HG02970 (cell line): ENCODE measurements around the gene CNPY1.

Experiments used
- ATAC-seq: cut with Tn5 transposase; IDR thresholded peaks from one replicate; pipeline ENCODE4 v1.9.1; 2021; ENCODE audit warnings: mild to moderate bottlenecking, moderate library complexity, moderate number of reproducible peaks; ENCODE audit not compliant: unreplicated experiment, low FRiP score

Gene CNPY1

DNA sequence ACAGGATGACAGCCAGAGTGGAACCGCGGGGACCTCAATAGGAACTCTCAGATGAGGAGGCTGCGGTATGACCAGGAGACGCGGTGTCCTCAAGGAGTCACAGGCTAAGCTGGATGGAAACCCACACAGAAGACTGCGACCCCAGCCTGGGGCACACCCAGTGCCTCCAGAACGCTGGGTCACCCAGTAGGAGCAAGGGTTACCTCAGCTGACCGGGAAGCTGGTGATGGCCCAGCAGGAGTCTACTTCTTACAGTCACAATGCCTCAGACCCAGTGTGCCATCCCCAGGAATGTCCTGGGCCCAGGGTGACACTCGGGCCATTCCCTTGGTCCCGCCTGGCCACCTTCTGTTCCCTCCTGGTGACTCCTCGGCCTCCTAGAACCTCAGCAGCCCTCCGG, 29.9 kb downstream of the CNPY1 start:
- no peak for ATAC-seq

- ATAC-seq: no peak
Measured at GRCh38 chr7:155515318-155515717, 31.0 kb downstream of the CNPY1 start.

GRCh38 chr7:155514296-155514695, 32.1 kb downstream of the CNPY1 start:
- ATAC-seq: no peak

GRCh38 chr7:155513543-155514285, 32.6 kb downstream of the CNPY1 start:
- ATAC-seq: no peak

GRCh38 chr7:155512246-155512887, 34.0 kb downstream of the CNPY1 start:
- ATAC-seq: no peak

DNA sequence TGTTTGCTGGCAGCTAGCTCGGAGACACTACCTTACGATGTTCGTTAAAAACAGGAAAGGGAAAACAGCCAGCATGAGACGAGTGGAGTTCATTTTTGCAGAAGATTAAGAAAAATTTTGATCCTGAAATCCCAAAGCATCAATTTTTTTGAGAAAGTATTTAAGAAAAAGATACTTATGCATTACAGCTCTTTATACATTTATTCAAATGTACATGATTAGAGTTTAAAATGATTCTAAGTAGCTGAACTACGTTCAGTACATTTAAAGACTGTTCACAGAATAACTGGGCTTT, 34.7 kb downstream of the CNPY1 start:
- ATAC-seq: no peak

DNA sequence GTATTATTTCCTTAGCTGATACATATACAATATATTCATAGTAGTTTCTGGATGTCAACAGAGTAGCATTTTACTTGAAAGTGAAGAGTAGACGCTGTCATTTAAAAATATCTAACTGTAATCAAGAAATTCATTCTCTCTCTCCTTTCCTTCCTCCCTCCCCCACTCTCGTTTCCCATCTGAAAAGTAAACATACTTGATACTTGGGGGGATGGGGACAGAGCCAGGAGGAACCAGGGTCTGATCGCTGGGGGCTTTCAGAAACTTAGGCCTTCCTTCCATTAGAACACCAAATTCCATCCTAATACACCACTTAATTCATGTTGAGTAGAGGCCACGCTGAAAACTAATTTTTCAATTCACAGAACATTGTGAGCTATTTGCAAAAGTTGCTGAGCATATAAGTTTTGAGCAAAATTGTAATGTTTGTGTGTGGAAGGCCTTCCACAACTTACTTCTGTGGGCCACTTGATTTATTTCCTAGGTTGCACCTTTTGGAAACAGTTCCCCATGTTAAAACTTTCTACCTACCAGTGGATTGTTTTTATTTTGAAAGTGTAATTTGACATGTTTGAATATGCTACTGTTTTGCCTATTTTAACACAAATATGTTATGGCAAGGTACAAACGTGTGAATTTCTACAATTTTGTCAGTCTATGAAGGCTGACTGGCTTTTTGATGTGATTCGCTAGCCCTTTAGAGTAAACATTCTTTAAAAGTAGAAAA, 35.2 kb downstream of the CNPY1 start:
- no peak for ATAC-seq

GRCh38 chr7:155509725-155510551, 36.4 kb downstream of the CNPY1 start:
- no peak for ATAC-seq

DNA sequence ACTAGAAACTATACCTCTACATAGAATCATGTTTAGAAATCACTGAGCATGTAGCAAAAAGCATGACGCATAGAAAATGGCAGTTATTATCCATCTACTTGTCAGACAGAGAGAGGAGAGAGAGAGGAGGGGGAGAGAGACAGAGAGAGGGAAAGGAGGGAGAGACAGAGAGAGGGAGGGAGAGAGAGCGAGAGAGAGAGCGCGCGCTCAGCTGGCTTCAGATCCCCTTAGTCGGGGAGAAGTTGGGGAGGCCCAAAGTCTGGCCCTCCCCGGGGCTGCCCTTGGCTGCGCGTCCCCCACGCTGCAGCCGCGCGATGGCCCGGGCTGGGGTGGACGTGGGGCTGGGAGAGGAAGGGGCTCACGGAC, 37.0 kb downstream of the CNPY1 start:
- ATAC-seq: no peak

GRCh38 chr7:155508376-155509358, 37.7 kb downstream of the CNPY1 start:
- no peak for ATAC-seq

GRCh38 chr7:155507576-155507975, 38.8 kb downstream of the CNPY1 start:
- ATAC-seq: no peak

DNA sequence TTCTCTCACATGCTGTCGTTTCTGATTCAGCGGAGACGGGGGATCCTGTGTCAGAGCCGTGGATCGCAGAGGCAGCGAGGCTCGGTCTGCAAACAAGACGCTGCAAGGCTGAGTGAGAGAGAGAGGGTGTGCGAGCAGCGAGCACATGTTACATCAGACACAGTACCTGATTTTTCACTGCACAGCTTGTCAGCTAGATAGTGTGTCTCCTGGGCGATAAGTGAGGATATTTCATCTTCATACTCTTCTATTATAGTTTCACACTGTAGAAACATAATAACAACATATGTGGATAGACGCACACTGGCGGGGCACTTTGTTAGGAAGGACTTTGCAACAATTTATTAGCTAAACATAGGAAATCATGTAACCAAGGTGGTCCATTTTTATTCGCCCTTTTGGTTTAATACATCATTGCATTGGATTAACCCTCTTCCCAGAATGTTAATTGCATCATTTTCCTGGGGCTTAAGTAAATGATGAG, 39.5 kb downstream of the CNPY1 start:
- ATAC-seq: no peak

GRCh38 chr7:155505422-155505793, 41.0 kb downstream of the CNPY1 start:
- no peak for ATAC-seq

DNA sequence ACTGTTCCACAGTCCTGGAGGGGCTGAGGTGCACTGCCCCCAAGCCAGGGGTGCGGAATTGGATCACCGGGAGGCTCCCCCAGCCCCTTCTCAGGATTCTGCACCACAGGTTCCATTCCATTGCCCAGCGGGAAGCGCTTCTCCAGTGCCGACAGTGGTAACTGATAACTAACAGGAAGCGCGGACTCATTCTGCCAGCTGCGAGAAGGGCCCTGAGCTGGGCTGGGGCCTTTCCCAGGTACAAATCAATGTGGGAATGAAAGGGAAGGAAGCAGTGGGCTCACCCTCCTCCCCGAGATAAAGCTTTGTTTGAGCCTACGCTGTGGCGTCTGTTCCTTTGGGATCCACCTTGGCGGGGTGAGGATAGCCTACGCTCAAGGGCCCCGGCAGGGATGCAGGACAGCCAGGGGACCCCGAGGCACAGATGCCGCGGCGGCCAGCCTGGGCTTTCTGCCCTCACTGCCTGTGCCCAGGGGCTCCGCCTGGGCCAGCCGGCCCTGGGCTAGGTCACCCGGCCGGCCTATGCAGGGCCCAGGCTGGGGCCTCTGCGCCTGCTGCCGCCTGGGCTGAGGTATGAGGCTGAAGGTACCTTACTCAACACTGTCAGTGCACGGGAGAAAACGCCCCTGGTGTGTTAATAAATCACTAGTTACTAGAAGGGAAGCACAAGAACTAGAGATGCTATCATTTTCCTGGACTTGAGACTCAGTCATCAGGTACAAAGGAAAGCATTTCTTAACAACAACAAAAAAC, 49.0 kb downstream of the CNPY1 start:
- ATAC-seq: no peak

DNA sequence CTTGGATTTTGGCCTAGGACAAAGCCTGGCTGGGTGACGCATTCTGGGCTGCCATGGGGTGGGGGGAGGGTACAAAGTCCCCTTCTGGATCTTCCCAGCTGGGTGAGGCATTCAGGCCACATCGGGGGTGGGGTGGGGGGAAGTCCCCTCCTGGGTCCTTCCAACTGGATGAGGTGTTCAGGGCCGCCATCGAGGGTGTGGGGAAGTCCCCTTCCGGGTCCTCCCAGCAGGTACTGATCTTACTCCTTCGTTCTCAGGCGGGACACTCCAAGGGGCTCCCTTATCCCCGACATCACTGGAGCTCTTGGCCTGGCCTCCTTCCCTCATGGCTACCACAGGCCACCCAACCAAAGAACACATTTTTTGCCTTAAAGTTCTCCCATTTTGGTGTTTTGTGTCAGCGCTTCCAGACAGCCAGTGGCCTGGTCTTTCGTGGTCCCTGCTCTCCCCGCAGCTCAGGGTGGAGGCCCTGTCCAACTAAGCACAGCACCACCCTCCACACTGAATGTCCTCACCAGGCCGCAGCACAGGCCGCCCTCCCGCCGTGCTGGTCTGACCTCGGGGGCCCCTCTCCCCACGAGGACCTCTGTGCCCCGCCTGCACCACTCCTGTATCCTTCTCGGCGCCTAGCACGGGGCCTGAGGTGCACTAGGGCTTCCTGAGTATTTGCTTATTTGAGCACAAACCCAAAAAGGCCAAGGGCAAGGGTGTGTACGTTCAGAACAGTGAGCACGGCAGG, 49.9 kb downstream of the CNPY1 start:
- no peak for ATAC-seq

GRCh38 chr7:155495440-155496248, 50.7 kb downstream of the CNPY1 start:
- ATAC-seq: no peak

- ATAC-seq: no peak
Measured at GRCh38 chr7:155494551-155494950, 51.8 kb downstream of the CNPY1 start.
